Suprapubic skin (tissue), 4 donors: ENCODE data around the gene ZFYVE1. TPM values are rescaled to one million over a fixed set of nuclear protein-coding genes. Genes with fewer than 3 reads are reported as not detected.

ENCODE experiments used
- DNase-seq, 2 donors: peaks; one replicate each; pipeline ENCODE4 v3.0.0-alpha.2; 2019; ENCODE audit warnings: low spot score in 2 of 2
- H3K27ac ChIP-seq: fragments of 200-600 bp; sonication (generic); one replicate; pipeline ENCODE4 v1.5.1; 2019
- H3K27me3 ChIP-seq: fragments of 200-600 bp; sonication (generic); one replicate; pipeline ENCODE4 v1.5.1; 2019
- H3K36me3 ChIP-seq: fragments of 200-600 bp; sonication (generic); one replicate; pipeline ENCODE4 v1.5.1; 2019
- H3K4me1 ChIP-seq: fragments of 200-600 bp; sonication (generic); one replicate; pipeline ENCODE4 v1.5.1; 2019
- H3K4me3 ChIP-seq: fragments of 200-600 bp; sonication (generic); one replicate; pipeline ENCODE4 v1.5.1; 2019; ENCODE audit warnings: mild to moderate bottlenecking
- H3K9me3 ChIP-seq: fragments of 200-600 bp; sonication (generic); one replicate; pipeline ENCODE4 v1.5.1; 2019
- CTCF ChIP-seq, 2 donors: fragments of 200-600 bp in 1 of 2; fragments of 450-650 bp in 1 of 2; sonication (generic) in 1 of 2; IDR thresholded peaks; one replicate each; pipeline ENCODE4 v1.5.1; 2016 to 2019; ENCODE audit warnings: antibody characterized with exemption in 2 of 2, mild to moderate bottlenecking in 1 of 2, moderate library complexity in 1 of 2
- EP300 ChIP-seq: sonication (generic); formaldehyde crosslinking; IDR thresholded peaks from one replicate; pipeline ENCODE4 v1.6.1; 2017; ENCODE audit warnings: antibody characterized with exemption
- POLR2A ChIP-seq, 2 donors: fragments of 450-650 bp; IDR thresholded peaks; one replicate each; pipeline ENCODE4 v1.6.1; 2017; ENCODE audit warnings: antibody characterized with exemption in 2 of 2, mild to moderate bottlenecking in 2 of 2, moderate library complexity in 2 of 2
- POLR2AphosphoS5 ChIP-seq, 3 donors: sonication (generic); formaldehyde crosslinking; IDR thresholded peaks; one replicate each; pipeline ENCODE4 v1.6.1; 2017; ENCODE audit warnings: antibody characterized with exemption in 3 of 3
- WGBS: methylation state at CpG from one replicate; pipeline ENCODE4 v1.1.5; 2018; 5-methylcytosine and 5-hydroxymethylcytosine counted together
- total RNA-seq, 4 donors: library from RNA; depleted of rRNA; stranded (reverse); fragments of >200 nt; gene quantifications; one replicate each; pipeline ENCODE4 v1.1.0, GENCODE V29; 2016

The ZFYVE1 gene
- total RNA-seq, 4 donors from 2014 or later: 17.7 to 42.9 (median 25.9) TPM

- Histone ChIP-seq H3K27me3 (no peaks in the 10 kb centered on the region), H3K36me3 (peaks cover 68% of the 10 kb centered on the region), H3K9me3 (no peaks in the 10 kb centered on the region), H3K27ac (no peak overlapping the region), H3K4me1 (no peaks in the 10 kb centered on the region), H3K4me3 (no peak overlapping the region)
- WGBS: 87% methylated on average over 3 of the region's 3 CpGs
- no peak for TF ChIP-seq CTCF (IDR thresholded peaks at IDR 0.05)
- no peak for TF ChIP-seq POLR2A (IDR thresholded peaks at IDR 0.05)
- TF ChIP-seq POLR2AphosphoS5 (IDR thresholded peaks at IDR 0.05): no peak
- no peak for TF ChIP-seq EP300
- DNase-seq: no peak
Measured at GRCh38 chr14:72982146-72982708, 44.7 kb downstream of the ZFYVE1 start.

- 92% methylated on average over 8 of the region's 8 CpGs for WGBS
- Histone ChIP-seq H3K36me3 (peaks cover 70% of the 10 kb centered on the region), H3K9me3 (no peaks in the 10 kb centered on the region), H3K27me3 (no peaks in the 10 kb centered on the region), H3K4me1 (no peaks in the 10 kb centered on the region), H3K4me3 (no peak overlapping the region), H3K27ac (no peak overlapping the region)
- no peak for DNase-seq
- no peak for TF ChIP-seq POLR2A (IDR thresholded peaks at IDR 0.05)
- TF ChIP-seq POLR2AphosphoS5 (IDR thresholded peaks at IDR 0.05): no peak
- TF ChIP-seq CTCF (IDR thresholded peaks at IDR 0.05): no peak
- TF ChIP-seq EP300: no peak
Measured at GRCh38 chr14:72980863-72981262, 46.0 kb downstream of the ZFYVE1 start.

- no peak overlapping the region for H3K27ac ChIP-seq
- H3K4me1 ChIP-seq: no peaks in the 10 kb centered on the region
- peaks cover 76% of the 10 kb centered on the region for H3K36me3 ChIP-seq
- H3K9me3 ChIP-seq: no peaks in the 10 kb centered on the region
- no peaks in the 10 kb centered on the region for H3K27me3 ChIP-seq
- H3K4me3 ChIP-seq: no peak overlapping the region
- no peak for TF ChIP-seq POLR2AphosphoS5 (IDR thresholded peaks at IDR 0.05)
- TF ChIP-seq CTCF (IDR thresholded peaks at IDR 0.05): no peak
- TF ChIP-seq POLR2A (IDR thresholded peaks at IDR 0.05): no peak
- no peak for TF ChIP-seq EP300
- WGBS: 95% methylated on average over 9 of the region's 9 CpGs
- DNase-seq: no peak
Measured at GRCh38 chr14:72978856-72979255, 48.0 kb downstream of the ZFYVE1 start.

GRCh38 chr14:72975770-72976169, 51.1 kb downstream of the ZFYVE1 start:
- Histone ChIP-seq H3K9me3 (no peaks in the 10 kb centered on the region), H3K4me1 (no peaks in the 10 kb centered on the region), H3K36me3 (peaks cover 90% of the 10 kb centered on the region), H3K4me3 (no peak overlapping the region), H3K27me3 (no peaks in the 10 kb centered on the region), H3K27ac (no peak overlapping the region)
- WGBS: 94% methylated on average over 4 of the region's 4 CpGs
- TF ChIP-seq EP300 (no peak), POLR2AphosphoS5 (IDR thresholded peaks at IDR 0.05) (no peak), CTCF (IDR thresholded peaks at IDR 0.05) (no peak), POLR2A (IDR thresholded peaks at IDR 0.05) (no peak)
- no peak for DNase-seq

- no peaks in the 10 kb centered on the region for H3K27me3 ChIP-seq
- TF ChIP-seq EP300: no peak
- TF ChIP-seq POLR2AphosphoS5 (IDR thresholded peaks at IDR 0.05): no peak
- TF ChIP-seq POLR2A (IDR thresholded peaks at IDR 0.05): no peak
- no peak for TF ChIP-seq CTCF (IDR thresholded peaks at IDR 0.05)
- no peak overlapping the region for H3K27ac ChIP-seq
- H3K4me1 ChIP-seq: no peaks in the 10 kb centered on the region
- no peak for DNase-seq
- 97% methylated on average over 10 of the region's 12 CpGs for WGBS
- H3K9me3 ChIP-seq: no peaks in the 10 kb centered on the region
- peaks cover 94% of the 10 kb centered on the region for H3K36me3 ChIP-seq
- H3K4me3 ChIP-seq: no peak overlapping the region
Measured at GRCh38 chr14:72974661-72975060, 52.2 kb downstream of the ZFYVE1 start.
